GM12872 (cell line): ENCODE measurements around the gene CDC14A.

ENCODE experiments used
- CTCF ChIP-seq: IDR thresholded peaks from 3 replicates; pipeline ENCODE4 v1.5.1; 2011; ENCODE audit warnings: low read depth, mild to moderate bottlenecking, low read length, moderate library complexity; ENCODE audit not compliant: insufficient read depth

The CDC14A gene

GRCh38 chr1:100323419-100324106 is 28.7 kb upstream of the CDC14A start:
- TF ChIP-seq CTCF, result no peak

GRCh38 chr1:100325415-100326324 is 26.6 kb upstream of the CDC14A start:
- TF ChIP-seq CTCF, result no peak

- TF ChIP-seq CTCF, result no peak
Measured at GRCh38 chr1:100328133-100328532, 24.2 kb upstream of the CDC14A start.

GRCh38 chr1:100332331-100332730 is 20.0 kb upstream of the CDC14A start:
- no peak for TF ChIP-seq CTCF

GRCh38 chr1:100335436-100335835 is 16.9 kb upstream of the CDC14A start:
- no peak for TF ChIP-seq CTCF

GRCh38 chr1:100340494-100340893 is 11.8 kb upstream of the CDC14A start:
- TF ChIP-seq CTCF, result no peak

- no peak for TF ChIP-seq CTCF
Measured at GRCh38 chr1:100342348-100342747, 10.0 kb upstream of the CDC14A start.
